ENCODE measurements around the gene BET1L.
A peak's percentile ranks its signal among the peaks of the same experiment; 100 is the strongest.
"Not testable (repeated sequence)": the region's sequence is repeated elsewhere in the genome, so short reads cannot be mapped to it uniquely, and the experiment has no call there.

BET1L gene, protein sequence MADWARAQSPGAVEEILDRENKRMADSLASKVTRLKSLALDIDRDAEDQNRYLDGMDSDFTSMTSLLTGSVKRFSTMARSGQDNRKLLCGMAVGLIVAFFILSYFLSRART

DNA sequence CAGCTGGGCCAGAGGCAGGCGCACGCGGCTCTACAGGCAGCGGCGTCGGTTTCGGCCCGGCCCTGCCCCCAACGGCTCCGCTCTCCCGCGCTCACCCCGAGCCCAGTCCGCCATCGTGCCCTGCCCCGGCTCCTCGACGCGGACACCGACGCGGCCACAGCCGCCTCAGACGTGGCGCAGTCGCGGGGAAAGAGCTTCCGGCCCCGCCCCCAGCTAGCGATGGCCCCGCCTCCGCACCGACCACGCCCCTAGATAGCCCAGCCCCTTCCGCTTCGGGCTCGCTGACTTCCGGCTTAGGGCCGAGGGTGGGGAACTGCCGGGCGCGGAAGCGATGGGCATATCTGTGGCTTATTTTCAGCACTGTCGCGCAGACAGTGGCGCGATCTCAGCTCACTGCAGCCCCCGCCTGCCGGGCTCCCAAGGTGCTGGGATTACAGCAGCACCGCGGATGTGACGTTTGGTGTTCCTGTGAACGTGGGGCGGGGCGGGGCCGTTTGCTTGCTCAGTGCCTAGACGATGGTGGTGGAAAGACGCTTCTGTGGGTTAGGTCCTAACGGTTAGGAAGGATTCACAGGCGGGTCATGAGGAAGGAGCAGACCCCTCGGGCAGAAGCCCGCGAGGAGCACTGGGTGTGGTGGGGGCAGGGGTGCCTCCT is at the start of gene BET1L, which contains the start of gene RIC8A:
Gene BET1L, minus strand, starts transcription at position 192 of the 655 bp plus-strand sequence. Its CDS starts 78 bp downstream, at position 114.
Gene RIC8A, plus strand, starts transcription at position 501 of the 655 bp plus-strand sequence. CDS start 1,147 bp downstream, outside the sequence.
- Mint-ChIP-seq H3K4me1 (peaks cover 54% of the 10 kb centered on the region), H3K27me3 (peaks cover 7% of the 10 kb centered on the region), H3K27ac (peak within 1 kb of the TSS; percentile 100), H3K4me3 (peak within 1 kb of the TSS; percentile 96), H3K9me3 (no peaks in the 10 kb centered on the region), H3K36me3 (peaks cover 38% of the 10 kb centered on the region)
- DNase-seq = peak; percentile 99
- CTCF ChIA-PET = interaction anchor here (0.8 to 1.9 kb wide), 6 partner anchors 9 to 105 kb away, joined by 3 to 8 read pairs (median 4); partner anchors contain the start of gene PSMD13

DNA sequence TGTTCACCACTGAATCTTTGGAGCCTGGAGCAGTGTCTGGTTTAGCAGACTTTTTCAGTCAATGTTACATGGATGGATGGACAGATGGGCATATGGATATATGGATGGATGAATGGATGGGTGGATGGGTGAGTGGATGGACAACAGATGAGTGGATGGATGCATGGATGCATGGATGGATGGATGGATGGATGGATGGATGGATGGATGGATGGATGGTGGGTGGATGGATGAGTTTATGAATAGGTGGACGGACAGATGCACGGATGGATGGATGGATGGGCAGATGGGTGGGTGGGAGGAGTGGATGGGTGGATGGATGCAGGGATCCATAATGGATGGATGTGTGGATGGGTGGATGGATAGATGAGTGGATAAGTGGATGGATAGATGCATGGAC is 48.6 kb upstream of the BET1L start:
- H3K9me3 Mint-ChIP-seq = no peaks in the 10 kb centered on the region
- no peak for DNase-seq
- no peak overlapping the region for H3K4me3 Mint-ChIP-seq
- H3K4me1 Mint-ChIP-seq = peaks cover 6% of the 10 kb centered on the region
- CTCF ChIA-PET = no interaction called here
- H3K27ac Mint-ChIP-seq = no peak overlapping the region
- H3K27me3 Mint-ChIP-seq = peaks cover 29% of the 10 kb centered on the region
- H3K36me3 Mint-ChIP-seq = peaks cover 24% of the 10 kb centered on the region

DNA sequence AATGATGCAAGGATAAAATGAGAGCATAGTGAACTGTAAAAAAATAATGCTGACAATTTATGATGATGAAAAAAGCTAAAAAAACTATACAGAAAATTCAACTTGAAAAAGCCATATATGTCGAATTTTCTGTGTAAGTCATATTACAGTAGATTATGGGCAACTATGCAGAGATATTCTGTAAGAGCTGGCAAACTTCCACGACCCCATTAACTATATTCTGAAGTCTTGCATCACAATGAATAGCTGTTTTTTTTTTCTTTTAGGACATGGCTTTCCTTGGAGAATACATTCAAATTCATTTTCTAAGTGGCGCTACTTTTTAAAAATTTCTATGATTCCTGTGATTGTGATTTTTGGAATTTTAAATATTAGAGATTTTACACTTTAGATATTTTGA is 48.0 kb upstream of the BET1L start:
- H3K36me3 Mint-ChIP-seq = peaks cover 29% of the 10 kb centered on the region
- no peak overlapping the region for H3K4me3 Mint-ChIP-seq
- no peak for DNase-seq
- peaks cover 11% of the 10 kb centered on the region for H3K4me1 Mint-ChIP-seq
- peaks cover 25% of the 10 kb centered on the region for H3K27me3 Mint-ChIP-seq
- CTCF ChIA-PET = no interaction called here
- no peak overlapping the region for H3K27ac Mint-ChIP-seq
- H3K9me3 Mint-ChIP-seq = no peaks in the 10 kb centered on the region

DNA sequence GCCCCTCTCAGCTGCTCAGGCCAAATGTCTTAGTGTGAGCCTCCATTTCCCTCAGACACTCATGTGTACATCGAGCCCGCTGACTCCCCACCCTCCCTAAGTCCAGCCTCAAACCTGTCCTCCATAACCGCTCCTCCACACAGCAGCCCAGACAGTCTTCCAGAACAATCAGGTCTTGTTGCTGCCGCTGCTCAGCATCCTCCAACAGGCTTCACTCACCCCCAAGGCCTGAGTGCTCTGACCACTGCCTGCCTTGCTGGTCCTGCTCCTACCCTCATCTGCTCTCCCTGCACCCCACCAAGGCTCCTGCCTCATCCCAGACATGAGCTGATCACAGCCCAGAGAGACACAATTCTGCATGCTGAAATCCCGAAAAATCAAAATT is 46.7 kb upstream of the BET1L start:
- H3K36me3 Mint-ChIP-seq = peaks cover 36% of the 10 kb centered on the region
- H3K27me3 Mint-ChIP-seq = peaks cover 15% of the 10 kb centered on the region
- H3K4me3 Mint-ChIP-seq = no peak overlapping the region
- H3K9me3 Mint-ChIP-seq = no peaks in the 10 kb centered on the region
- peak overlapping the region; percentile 38 for H3K27ac Mint-ChIP-seq
- DNase-seq = no peak
- peaks cover 16% of the 10 kb centered on the region for H3K4me1 Mint-ChIP-seq
- CTCF ChIA-PET = no interaction called here

DNA sequence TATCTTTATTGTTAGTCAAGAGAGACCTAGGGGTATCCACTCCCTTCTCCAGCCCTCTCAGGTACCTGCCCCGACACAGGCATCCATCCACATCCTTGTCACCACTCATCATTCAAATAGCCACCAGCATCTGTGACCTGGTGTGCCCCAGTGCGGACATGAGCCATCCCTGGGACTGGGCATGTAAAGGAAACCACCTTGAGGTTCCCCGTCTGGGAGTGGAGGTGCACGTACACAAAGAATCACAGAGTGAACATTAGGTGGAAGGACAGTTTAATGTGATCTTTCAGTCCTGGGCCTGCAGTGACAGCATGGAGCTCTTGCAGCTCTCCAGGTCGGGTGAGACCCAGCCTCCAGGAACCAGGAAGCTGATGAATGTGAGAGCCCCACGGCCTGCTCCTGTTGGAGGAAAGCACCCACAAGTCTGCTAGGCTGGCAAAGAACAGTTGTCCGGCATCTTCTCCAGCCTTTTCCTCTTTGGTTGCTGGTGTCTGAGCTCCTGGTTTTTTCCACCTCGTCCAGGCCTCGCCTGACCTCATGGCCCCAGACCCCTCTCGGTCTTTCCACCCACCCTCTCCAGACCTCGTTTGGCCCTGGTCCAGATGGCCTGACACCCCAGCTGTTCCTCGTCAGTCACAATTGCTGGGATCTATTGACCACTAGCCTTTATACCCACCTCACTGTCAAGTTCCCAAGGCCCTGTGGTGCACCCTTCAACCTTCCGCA is 46.1 kb upstream of the BET1L start:
- no peaks in the 10 kb centered on the region for H3K9me3 Mint-ChIP-seq
- CTCF ChIA-PET = no interaction called here
- H3K36me3 Mint-ChIP-seq = peaks cover 40% of the 10 kb centered on the region
- no peak for DNase-seq
- H3K4me1 Mint-ChIP-seq = peaks cover 16% of the 10 kb centered on the region
- peaks cover 12% of the 10 kb centered on the region for H3K27me3 Mint-ChIP-seq
- H3K27ac Mint-ChIP-seq = no peak overlapping the region
- H3K4me3 Mint-ChIP-seq = no peak overlapping the region

DNA sequence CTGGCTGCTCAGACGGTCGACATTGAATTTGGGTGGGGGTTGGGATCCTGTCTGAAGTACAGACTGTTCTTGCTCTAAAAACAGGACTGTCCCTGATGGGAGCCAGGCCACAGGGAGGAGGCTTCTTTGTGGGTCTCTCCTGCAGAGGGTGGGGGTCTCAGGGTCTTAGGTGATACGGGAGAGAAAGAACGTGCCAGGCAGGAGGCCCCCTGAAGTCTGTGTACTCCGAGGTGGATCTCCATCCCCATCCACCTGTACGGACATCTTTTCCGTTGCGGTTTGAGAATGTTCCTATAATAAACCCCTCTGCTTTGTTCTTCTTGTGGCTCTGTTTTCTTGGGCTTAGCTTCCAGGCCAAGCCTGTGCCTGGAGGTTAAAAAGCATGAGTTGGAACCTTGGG is 45.5 kb upstream of the BET1L start:
- H3K4me1 Mint-ChIP-seq = peaks cover 16% of the 10 kb centered on the region
- peaks cover 46% of the 10 kb centered on the region for H3K36me3 Mint-ChIP-seq
- H3K4me3 Mint-ChIP-seq = no peak overlapping the region
- peaks cover 6% of the 10 kb centered on the region for H3K27me3 Mint-ChIP-seq
- H3K9me3 Mint-ChIP-seq = no peaks in the 10 kb centered on the region
- no peak overlapping the region for H3K27ac Mint-ChIP-seq
- CTCF ChIA-PET = interaction anchor here (2.9 to 3.6 kb wide), 5 partner anchors 8 to 111 kb away, joined by 23 to 49 read pairs (median 36); partner anchors contain the start of genes IFITM2, NLRP6 and PGGHG
- no peak for DNase-seq

DNA sequence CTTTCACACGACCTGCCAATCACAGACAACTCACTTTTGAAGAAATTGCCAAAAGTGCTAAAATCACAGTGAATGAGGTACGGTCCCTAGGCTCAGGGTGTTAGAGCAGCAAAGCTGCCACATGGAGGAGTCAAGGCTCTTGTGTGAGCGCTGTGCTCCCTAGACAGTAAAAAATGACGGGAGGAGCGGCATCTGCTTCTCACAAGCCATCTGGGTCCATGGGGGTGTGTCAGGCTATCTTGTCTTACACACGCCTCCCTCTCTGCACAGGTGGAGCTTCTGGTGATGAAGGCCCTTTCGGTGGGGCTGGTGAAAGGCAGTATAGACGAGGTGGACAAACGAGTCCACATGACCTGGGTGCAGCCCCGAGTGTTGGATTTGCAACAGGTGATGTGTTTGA is 44.4 kb upstream of the BET1L start:
- Mint-ChIP-seq H3K4me3 (no peak overlapping the region), H3K27me3 (no peaks in the 10 kb centered on the region)
- no peak for DNase-seq

DNA sequence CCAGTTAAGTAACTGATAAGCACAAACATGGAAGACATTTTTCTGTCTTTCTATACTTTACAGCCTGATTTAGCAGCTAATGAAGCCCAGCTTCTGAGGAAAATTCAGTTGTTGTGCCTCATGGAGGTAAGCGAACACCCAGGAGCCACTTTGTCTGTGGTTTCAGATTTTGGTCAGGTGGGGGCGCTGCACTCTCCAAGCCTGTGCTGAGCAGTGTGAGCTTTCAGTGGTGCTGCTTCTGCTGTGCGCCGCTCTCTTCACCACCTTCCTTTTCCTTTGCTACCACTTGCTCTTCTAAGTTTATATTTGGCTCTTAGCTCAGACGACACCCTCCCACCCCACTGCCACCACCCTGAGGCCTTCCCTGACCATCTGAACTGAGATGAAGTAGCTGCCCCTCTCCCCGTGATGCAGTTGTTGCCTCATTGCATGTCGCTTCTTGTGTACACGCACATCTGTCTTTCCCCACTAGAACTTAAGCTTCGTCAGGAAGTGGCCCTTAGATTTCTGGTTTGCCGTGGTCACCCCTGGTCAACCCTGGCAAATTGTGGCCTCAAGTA is 43.6 kb upstream of the BET1L start:
- Mint-ChIP-seq H3K27me3 (no peaks in the 10 kb centered on the region), H3K36me3 (peaks cover 57% of the 10 kb centered on the region), H3K9me3 (no peaks in the 10 kb centered on the region), H3K4me1 (peaks cover 16% of the 10 kb centered on the region), H3K27ac (peak overlapping the region; percentile 78), H3K4me3 (no peak overlapping the region)
- DNase-seq = peak; percentile 91
- CTCF ChIA-PET = interaction anchor here (0.7 to 4.6 kb wide), 39 partner anchors 9 to 268 kb away, joined by 3 to 49 read pairs (median 6); partner anchors contain the start of genes BET1L, IFITM2, IFITM5 and NLRP6

More for the DNA sequence above, 44.4 kb upstream of the BET1L start:
- Mint-ChIP-seq H3K36me3 (peaks cover 52% of the 10 kb centered on the region), H3K9me3 (no peaks in the 10 kb centered on the region), H3K4me1 (peaks cover 16% of the 10 kb centered on the region), H3K27ac (no peak overlapping the region)
- CTCF ChIA-PET = interaction anchor here (1.2 to 4.6 kb wide), 23 partner anchors 10 to 205 kb away, joined by 3 to 49 read pairs (median 9); partner anchors contain the start of genes IFITM2, IFITM5, NLRP6 and PGGHG

DNA sequence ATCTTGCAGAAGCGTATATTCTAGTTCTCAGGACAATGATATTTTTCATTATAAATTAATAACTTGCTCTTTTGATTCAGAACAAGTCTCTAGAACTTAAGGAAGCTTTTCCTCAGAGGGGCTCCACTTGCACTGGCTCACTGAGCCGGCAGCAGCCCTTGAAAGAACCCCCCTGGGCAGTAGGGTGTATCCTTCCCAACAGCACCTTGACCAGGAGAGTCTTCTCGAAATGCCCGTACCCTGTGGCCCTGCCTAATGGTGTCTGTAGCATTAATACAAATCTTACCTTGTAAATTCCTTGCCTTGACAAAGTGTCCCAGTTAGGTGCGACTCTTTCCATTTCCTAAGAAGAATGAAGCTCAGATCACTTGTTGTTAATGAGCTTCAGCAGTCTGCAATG is 43.1 kb upstream of the BET1L start:
- DNase-seq = no peak
- H3K27me3 Mint-ChIP-seq = no peaks in the 10 kb centered on the region
- peaks cover 16% of the 10 kb centered on the region for H3K4me1 Mint-ChIP-seq
- CTCF ChIA-PET = interaction anchor here (0.7 to 4.6 kb wide), 39 partner anchors 8 to 269 kb away, joined by 3 to 49 read pairs (median 6); partner anchors contain the start of genes BET1L, IFITM2, IFITM5 and NLRP6
- no peak overlapping the region for H3K4me3 Mint-ChIP-seq
- H3K9me3 Mint-ChIP-seq = no peaks in the 10 kb centered on the region
- no peak overlapping the region for H3K27ac Mint-ChIP-seq
- peaks cover 63% of the 10 kb centered on the region for H3K36me3 Mint-ChIP-seq

DNA sequence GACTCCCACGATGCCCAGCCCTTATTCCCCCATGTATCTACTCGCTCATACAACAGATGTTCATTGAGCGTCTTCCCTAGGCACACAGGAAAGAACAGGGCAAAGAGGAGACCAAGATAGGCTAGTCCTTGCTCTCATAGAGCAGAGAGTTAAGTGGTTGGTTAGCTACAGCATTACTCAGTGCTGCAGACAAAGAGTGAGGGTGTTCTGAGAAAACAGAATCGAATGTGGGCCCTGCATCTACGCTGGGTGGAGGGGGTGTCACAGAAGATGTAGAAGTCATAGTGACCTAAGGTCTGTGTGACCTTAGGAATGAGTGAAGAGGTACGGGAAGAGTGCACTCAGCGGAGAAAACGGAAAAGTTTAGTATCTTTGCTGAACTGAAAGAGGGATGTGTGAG is 41.9 kb upstream of the BET1L start:
- Mint-ChIP-seq H3K4me3 (no peak overlapping the region), H3K9me3 (no peaks in the 10 kb centered on the region), H3K27me3 (no peaks in the 10 kb centered on the region), H3K36me3 (peaks cover 67% of the 10 kb centered on the region), H3K27ac (peak overlapping the region; percentile 68), H3K4me1 (peaks cover 17% of the 10 kb centered on the region)
- CTCF ChIA-PET = interaction anchor here (1.2 to 4.6 kb wide), 5 partner anchors 12 to 114 kb away, joined by 5 to 32 read pairs (median 24); partner anchors contain the start of genes PGGHG and PSMD13
- DNase-seq = no peak

DNA sequence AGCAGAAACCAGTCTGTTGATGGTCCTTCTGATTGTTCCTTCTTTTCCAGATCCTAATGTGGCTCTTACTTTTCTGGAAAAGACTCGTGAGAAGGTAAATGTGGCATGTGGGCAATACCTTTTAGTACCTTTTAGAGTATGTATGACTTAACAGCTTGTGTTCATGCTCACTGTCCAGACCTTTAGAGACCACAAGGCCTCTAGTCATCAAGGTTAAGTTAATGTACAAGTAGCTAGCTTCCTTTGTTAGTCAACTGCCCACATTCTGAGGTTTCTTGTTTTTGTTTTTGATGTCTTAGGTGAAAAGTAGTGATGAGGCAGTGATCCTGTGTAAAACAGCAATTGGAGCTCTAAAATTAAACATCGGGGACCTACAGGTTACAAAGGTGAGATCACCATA is 37.2 kb upstream of the BET1L start:
- DNase-seq = no peak
- Mint-ChIP-seq H3K4me1 (peaks cover 26% of the 10 kb centered on the region), H3K9me3 (no peaks in the 10 kb centered on the region), H3K4me3 (no peak overlapping the region), H3K27ac (no peak overlapping the region), H3K36me3 (peaks cover 67% of the 10 kb centered on the region), H3K27me3 (no peaks in the 10 kb centered on the region)
- CTCF ChIA-PET = interaction anchor here (1.5 kb wide), 1 partner anchor 43 kb away, joined by 3 read pairs; no protein-coding TSS in a partner anchor

DNA sequence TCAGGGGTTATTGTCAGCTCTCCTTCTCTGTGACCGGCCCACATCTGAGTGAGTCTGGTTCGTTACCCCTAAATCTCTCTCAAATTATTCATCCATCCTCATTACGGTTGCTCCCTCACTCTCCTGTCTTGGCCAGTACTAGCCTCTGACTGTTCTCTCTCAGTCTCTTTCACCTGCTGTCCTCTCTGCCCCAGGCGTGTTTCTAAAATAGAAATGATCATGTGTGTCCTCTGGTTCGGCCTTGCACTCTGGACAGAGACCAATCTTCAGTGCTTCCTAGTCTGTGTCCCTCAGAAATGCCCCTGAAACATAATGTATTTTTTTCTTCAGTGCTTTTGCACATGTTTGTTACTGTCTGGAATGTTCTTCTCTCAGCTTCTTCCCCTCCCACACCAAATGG is 34.4 kb upstream of the BET1L start:
- H3K4me1 Mint-ChIP-seq = peaks cover 39% of the 10 kb centered on the region
- no peaks in the 10 kb centered on the region for H3K27me3 Mint-ChIP-seq
- CTCF ChIA-PET = interaction anchor here (2.2 kb wide), 1 partner anchor 9 kb away, joined by 7 read pairs; no protein-coding TSS in a partner anchor
- H3K4me3 Mint-ChIP-seq = no peak overlapping the region
- DNase-seq = no peak
- peaks cover 47% of the 10 kb centered on the region for H3K36me3 Mint-ChIP-seq
- H3K9me3 Mint-ChIP-seq = no peaks in the 10 kb centered on the region
- H3K27ac Mint-ChIP-seq = peak overlapping the region; percentile 13

DNA sequence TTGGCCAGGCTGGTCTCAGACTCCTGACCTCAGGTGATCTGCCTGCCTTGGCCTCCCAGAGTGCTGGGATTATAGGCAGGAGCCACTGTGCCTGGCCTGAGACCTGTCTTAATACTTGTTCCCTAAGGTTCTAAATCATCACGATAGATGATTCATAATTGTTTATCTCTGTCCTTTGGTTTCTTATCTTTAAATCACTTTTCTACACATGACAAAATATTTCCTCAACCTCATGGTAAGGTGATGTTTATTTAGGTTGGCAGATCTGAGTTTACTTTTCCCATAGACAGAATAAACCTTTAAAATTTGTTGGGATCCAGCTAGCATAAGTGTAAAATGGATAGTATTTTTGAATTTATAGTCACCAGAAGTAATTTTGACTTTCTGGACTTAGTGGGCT is 33.1 kb upstream of the BET1L start:
- CTCF ChIA-PET = interaction anchor here (0.7 kb wide), 1 partner anchor 8 kb away, joined by 3 read pairs; no protein-coding TSS in a partner anchor
- peaks cover 43% of the 10 kb centered on the region for H3K4me1 Mint-ChIP-seq
- peaks cover 36% of the 10 kb centered on the region for H3K36me3 Mint-ChIP-seq
- H3K4me3 Mint-ChIP-seq = no peak overlapping the region
- no peak for DNase-seq
- H3K9me3 Mint-ChIP-seq = no peaks in the 10 kb centered on the region
- H3K27ac Mint-ChIP-seq = no peak overlapping the region
- H3K27me3 Mint-ChIP-seq = no peaks in the 10 kb centered on the region

DNA sequence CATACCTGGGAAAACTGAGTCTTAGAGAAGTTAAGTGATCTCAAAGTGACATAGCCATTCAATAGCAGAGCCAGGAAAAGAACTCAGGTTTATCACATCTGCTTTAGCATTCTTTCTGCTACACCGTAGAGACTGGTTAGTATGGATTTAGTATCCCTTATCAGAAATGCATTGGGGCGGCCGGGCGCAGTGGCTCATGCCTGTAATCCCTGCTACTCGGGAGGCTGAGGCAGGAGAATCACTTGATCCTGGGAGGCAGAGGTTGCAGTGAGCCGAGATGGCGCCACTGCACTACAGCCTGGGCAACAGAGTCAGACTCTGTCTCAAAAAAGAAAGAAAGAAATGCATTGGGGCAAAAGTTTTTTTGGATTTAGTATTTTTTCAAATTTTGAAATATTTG is 31.1 kb upstream of the BET1L start:
- not testable (repeated sequence) for H3K27me3 Mint-ChIP-seq, H3K9me3 Mint-ChIP-seq, DNase-seq
- peaks cover 27% of the 10 kb centered on the region for H3K36me3 Mint-ChIP-seq
- CTCF ChIA-PET = interaction anchor here (1.4 to 2.0 kb wide), 3 partner anchors 12 to 210 kb away, joined by 3 to 24 read pairs (median 3); no protein-coding TSS in a partner anchor
- peak overlapping the region; percentile 94 for H3K4me3 Mint-ChIP-seq
- H3K27ac Mint-ChIP-seq = peak overlapping the region; percentile 21
- H3K4me1 Mint-ChIP-seq = peaks cover 48% of the 10 kb centered on the region
